Skin epidermis (tissue), 12 donors: ENCODE measurements around the gene BRICD5.

Source experiments
- H3K27ac ChIP-seq, 21 experiments: fragments of 200-600 bp; sonication (generic) in 11 of 21; one replicate each; pipeline ENCODE4 v1.5.0; 2020; ENCODE audit warnings: mild to moderate bottlenecking in 3 of 21, inconsistent platforms in 2 of 21, moderate library complexity in 2 of 21
- H3K4me3 ChIP-seq, 7 experiments: fragments of 200-600 bp; sonication (generic) in 2 of 7; one replicate each; pipeline ENCODE4 v1.5.0; 2020; ENCODE audit warnings: inconsistent platforms in 2 of 7, mild to moderate bottlenecking in 2 of 7, moderate library complexity in 1 of 7

Gene BRICD5

DNA sequence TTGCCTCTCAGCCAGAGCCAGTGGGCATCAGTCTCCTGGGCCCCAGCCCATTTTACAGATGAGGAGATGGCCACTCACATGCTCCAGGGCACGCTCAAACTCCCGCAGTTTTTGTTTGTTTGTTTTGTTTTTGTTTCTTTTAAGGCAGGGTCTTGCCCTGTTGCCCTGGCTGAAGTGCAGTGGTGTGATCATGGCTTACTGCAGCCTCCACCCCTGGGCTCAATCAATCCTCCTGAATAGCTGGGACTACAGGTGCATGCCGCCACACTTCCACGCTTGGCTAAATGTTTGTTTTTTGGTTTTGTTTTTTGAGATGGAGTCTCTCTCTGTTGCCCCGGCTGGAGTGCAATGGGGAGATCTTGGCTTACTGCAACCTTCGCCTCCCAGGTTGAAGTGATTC is 16.3 kb upstream of the BRICD5 start:
- H3K4me3 ChIP-seq, result no peak overlapping the region
- H3K27ac ChIP-seq, result peak overlapping the region in 1 of 21 experiments; percentile 41

DNA sequence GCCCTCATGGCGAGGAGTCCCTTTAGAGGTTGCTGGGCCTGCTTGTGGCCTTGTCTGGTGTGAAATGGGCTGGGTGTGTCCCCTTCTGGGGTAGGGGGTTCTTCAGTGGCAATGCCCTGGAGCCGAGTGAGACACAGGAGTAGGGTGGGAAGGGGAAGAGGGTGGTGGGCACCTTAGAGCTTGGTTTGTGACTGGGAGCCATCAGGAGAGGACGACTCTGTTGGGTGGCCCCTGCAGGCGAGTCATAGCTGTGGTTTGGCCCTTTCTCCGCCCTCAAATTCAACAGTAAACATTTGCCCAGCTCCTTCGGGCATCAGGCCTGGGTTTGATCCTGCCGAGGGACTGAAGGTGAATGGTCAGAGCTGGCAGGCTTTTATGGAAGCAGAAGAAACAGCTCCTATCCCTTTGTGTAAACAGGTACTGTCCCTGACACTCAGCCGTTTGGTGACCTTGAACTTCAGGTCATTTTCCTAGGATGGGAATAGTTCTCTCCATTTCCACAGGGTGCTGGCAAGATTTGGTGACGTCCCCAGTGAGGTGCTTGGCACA is 15.7 kb upstream of the BRICD5 start:
- Histone ChIP-seq H3K27ac (peak overlapping the region in 1 of 21 experiments; percentile 10), H3K4me3 (no peak overlapping the region)

DNA sequence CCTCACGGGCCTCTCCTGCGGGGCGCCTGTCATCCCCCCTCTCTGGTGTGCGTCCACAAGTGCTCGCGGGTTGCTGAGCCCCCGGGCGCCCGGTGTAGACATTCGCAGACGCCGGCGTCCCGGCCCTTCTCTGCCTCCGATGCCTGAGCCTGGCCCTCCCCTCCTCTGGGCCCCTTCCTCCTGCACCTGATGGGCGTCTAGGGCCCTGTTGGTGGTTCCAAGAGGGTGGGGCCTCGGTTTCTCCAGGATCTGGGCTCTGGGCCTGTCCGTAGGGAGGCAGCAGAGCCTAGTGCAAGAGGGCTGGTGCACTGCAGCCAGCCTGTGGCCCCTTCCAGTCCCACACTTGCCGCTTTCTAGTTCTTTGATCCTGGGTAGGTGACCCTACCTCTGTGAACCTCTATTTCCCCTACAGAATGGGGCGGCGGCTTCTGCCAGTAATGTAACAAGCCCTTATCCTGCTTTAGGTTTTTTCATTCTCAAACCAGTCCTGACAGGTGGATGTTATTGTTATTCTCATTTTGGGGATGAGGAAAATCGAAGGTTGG is 13.4 kb upstream of the BRICD5 start:
- Histone ChIP-seq H3K4me3 (peak overlapping the region; percentile 84 to 100 (median 98)), H3K27ac (peak overlapping the region; percentile 71 to 96 (median 89))

DNA sequence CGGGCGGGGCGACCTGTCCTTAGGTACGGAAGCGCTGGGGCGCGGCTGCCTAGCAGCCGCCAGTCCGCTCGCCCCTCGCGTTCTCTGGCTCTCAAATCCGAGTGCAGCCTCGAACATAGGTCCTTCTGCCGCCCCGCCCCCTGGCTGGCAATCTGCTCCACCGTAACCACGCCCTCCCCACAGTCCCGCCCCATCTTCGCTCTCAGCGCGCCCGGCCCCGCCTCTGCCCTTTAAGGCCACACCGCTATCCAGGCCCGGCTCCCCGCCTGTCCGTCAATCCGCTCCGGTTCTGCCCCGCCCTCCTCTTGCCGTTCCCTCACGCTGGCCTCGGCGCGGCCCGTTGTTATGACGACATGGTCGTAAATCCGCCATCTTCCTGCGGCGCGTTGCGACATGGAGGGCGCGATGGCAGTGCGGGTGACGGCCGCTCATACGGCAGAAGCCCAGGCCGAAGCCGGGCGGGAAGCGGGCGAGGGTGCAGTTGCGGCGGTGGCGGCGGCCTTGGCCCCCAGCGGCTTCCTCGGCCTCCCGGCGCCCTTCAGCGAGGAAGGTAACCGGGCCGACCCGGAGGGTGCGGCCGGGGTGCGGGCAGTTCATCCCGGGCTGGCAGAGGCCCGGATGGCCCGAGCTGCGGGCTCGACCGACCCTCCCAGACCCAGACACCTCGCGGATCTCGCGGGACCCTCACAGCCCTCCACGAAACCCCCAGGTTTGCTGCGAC is 12.7 kb upstream of the BRICD5 start, which contains the start of gene E4F1:
E4F1 (plus strand) TSS at position 371 of the 721 bp plus-strand sequence; CDS start at position 394, 23 bp downstream.
- Histone ChIP-seq H3K4me3 (peak within 1 kb of the TSS; percentile 84 to 100 (median 98)), H3K27ac (peak within 1 kb of the TSS; percentile 71 to 96 (median 89))

DNA sequence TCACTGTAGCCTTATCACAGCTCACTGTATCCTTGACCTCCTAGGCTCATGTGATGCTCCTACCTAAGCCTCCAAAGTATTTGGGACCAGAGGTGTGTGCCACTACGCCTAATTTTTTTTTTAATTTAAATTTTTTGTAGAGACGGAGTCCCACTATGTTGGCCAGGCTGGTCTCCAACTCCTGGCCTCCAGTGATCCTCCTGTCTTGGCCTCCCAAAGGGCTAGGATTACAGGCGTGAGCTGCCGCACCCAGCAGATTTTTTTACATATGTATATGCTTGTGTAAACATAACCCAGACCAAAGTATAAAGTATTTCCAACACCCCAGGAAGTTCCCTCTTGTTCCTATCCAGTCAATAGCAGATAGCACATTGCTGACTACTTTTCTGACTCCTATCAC is 5.7 kb upstream of the BRICD5 start:
- Histone ChIP-seq H3K27ac (no peak overlapping the region), H3K4me3 (no peak overlapping the region)

DNA sequence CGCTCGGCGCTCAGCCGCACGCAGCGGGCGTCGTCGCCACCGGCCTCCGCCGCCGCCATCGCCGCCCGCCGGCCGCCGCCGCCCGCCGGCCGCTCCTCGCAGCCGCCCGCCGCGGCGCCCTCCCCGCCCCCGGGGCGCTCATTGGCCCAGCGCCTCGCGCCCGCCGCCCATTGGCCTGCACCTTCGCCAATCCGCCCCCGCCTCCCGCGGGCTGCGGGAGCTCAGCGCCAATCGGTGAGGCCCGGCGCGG is 4.0 kb upstream of the BRICD5 start, which contains the start of gene PGP:
PGP (minus strand) TSS at position 122 of the 250 bp plus-strand sequence; CDS start at position 59, 63 bp downstream.
- peak within 1 kb of the TSS; percentile 58 to 85 (median 78) for H3K4me3 ChIP-seq

DNA sequence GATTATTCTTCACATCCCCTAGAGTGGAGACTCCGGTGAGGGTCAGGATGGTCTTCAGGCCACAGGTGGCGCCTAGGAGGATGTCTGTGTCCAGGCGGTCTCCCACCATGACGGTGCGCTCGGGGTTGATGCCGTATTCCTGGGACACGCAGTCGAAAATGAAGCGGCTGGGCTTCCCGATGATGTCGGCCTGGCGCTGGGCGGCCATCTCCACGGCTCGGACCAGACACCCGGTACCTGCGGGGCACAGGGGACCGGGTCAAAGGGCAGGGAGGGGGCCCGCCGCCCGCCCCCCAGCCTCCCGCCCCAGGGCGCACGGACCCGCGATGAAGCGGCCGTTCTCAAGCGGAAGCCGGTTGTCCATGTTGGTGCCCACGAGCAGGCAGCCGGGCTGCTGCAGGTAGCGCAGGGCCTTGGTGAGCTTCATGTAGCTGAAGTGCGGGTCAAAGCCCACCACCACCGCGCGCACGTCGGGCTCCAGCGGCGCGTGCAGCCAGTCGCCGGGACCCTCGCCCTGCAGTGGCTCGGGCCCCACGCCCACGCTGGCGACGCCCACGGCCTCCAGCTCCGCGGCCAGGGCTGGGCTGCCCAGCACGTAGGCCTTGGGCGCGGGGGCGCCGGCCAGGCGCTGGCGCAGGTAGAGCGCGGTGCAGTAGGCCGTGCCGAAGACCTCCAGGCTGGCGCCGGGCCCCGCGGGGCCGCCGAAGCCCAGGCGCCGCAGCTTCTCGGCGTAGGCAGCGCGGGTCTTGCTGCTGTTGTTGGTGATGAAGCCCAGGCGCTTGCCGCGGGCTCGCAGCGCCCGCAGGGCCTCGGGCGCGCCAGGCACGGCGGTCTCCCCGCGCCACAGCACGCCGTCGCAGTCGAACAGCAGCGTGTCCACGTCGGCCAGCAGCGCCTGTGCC is 3.4 kb upstream of the BRICD5 start:
- peak overlapping the region; percentile 6 to 84 (median 75) for H3K27ac ChIP-seq
- H3K4me3 ChIP-seq, result peak overlapping the region; percentile 58 to 85 (median 77)

More for the DNA sequence above, 4.0 kb upstream of the BRICD5 start, which contains the start of gene PGP:
- peak within 1 kb of the TSS; percentile 48 to 92 (median 84) for H3K27ac ChIP-seq

DNA sequence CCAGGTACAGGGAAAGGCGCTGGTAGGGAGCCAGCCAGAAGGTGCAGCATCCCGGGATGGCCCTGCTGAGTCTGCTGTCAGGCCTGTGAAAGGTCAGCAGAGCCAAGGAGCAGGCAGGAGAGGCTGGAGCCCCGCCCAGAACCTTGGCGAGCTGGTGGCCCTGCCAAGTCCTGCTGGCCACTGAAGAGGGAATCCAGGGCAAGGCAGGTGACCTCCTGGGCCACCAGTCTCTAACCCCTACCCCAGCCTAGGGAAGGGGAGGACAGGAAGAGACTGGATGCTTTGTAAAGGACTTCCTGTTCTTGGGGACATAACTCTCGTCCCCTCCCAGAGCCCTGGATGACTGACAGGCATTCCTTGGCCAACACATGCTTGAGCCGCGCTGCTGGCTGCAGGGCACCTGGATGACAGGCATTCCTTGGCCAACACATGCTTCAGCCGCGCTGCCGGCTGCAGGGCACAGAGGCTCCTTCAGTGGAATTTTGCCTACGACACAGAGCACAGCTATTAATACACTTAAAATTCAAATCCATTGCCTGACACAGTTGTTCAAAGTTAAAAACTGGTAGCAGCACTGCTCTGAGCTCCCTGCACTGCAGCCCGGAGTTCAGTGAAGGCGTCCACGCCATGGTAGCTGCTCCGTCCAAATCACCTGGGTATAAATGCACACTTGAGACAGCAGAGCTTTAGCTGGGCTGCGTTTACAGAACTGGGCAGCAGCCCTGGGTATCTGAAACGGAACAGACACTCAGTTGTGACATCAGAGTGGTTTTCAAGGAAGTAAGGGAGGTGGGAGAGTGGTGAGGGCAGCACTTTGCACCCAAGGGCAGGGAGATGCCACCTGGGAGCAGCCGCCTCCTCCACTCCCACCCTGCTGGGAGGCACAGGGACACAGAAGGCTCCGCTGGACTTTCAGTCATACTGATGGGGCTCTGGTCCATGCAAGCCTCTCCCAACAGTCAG is 2.0 kb upstream of the BRICD5 start:
- H3K27ac ChIP-seq, result peak overlapping the region in 5 of 21 experiments; percentile 5 to 83 (median 26)
- H3K4me3 ChIP-seq, result peak overlapping the region in 4 of 7 experiments; percentile 58 to 85 (median 73)

DNA sequence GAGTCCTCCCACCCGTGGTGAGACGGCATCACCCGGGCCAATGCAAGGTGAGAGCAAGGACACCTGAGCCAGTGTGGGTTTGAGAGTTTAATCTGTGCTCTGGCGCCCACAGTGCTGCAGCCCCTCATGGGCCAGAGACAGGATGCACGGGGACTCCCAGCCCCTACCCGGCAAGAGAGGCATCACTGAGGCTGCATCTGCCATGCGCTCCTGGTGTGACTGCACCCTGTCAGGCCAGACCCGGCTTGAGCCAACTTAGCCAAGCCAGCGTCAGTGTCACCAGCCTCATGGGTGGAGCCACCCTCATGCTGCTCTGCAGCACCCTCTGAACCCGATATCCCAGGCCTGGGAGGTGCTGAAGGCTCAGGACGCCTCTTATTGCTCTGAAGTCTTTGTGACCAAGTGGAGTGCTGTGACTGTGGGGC is 1.3 kb upstream of the BRICD5 start:
- H3K27ac ChIP-seq, result peak overlapping the region in 1 of 21 experiments; percentile 5
- H3K4me3 ChIP-seq, result no peak overlapping the region

DNA sequence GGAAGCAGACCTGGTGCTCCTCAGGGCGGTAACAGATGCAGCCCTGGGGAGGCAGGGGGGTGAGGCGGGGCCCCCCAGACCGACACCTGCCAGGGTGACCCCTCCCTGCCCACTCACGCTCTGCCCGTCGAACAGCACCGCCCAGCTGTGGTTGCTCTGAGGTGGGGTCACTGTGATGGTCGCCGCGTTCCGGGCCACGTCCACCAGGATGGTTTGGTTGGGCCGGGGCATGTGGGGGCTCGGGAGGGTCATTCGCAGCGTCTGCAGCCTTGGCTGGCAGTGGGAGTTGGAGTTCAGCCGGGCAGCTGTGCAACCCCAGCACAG is 692 bp downstream of the BRICD5 start:
- no peak overlapping the region for H3K27ac ChIP-seq

DNA sequence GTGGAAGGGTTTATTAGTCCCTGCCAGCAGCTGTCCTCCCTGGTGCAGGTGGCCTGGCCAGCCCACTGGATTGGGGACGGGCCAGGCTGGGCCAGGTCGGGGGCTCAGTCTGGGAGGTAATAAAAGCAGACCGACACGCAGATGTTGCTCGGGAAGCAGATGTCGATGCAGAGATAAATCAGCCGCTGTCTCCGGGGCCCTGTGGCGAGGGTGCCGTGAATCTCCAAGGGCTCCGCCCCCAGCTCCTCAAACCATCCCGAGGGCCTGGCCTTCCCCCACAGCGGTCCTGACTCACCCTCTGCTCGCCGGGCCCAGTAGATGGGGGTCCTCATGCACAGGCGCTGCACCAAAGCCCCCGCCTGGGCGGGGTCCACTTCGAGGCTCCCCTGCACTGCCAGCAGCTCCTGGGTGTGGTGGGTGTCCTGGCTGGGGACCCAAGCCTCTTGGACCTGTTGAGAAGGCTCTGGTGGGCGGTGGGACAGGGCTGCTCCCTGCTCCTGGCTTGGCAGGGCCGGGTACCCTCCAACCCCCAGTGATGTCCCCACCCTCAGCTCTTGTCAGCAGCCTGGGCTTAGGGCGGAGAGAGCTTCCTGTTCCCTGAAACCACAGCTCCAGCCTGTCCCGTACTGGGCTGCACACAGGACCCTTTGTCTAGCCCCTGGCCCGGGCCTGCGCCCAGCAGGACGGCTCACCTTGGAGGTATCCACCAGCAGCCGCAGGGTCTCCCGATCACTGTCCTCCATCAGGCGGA is 1.2 kb downstream of the BRICD5 start:
- no peak overlapping the region for H3K4me3 ChIP-seq
- no peak overlapping the region for H3K27ac ChIP-seq

More for the DNA sequence above, 692 bp downstream of the BRICD5 start:
- no peak overlapping the region for H3K4me3 ChIP-seq

DNA sequence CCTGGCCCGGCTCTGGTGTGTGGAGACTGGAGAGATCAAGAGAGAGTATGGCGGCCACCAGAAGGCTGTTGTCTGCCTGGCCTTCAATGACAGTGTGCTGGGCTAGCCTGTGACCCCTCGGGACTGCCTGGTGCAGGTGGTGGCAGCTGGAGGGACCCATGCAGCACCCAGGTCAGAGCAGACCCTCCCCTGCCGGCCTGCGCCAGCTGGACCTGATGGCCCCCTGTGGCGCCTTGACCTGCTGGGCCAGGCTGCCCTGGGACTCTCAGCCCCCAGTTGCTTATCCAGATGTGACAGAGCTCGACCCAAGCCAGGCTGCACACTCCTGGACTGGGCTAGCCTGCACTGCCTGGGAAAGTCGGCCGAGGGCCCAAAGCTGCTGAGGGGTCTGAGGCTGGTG is 1.9 kb downstream of the BRICD5 start:
- no peak overlapping the region for H3K4me3 ChIP-seq
- H3K27ac ChIP-seq, result no peak overlapping the region

DNA sequence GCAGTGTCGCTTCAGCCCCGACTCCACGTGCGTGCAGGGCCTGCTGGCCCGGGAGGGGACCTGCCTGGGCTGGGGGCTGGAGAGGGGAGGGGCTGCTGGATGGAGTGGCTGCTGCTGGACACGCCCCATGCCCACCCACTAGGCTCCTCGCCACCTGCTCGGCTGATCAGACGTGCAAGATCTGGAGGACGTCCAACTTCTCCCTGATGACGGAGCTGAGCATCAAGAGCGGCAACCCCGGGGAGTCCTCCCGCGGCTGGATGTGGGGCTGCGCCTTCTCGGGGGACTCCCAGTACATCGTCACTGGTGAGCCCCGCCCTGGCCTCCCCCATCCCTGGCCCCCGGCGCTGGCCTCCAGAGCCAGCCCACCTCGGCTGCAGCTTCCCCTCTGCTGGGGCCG is 2.4 kb downstream of the BRICD5 start:
- no peak overlapping the region for H3K27ac ChIP-seq
- H3K4me3 ChIP-seq, result no peak overlapping the region

DNA sequence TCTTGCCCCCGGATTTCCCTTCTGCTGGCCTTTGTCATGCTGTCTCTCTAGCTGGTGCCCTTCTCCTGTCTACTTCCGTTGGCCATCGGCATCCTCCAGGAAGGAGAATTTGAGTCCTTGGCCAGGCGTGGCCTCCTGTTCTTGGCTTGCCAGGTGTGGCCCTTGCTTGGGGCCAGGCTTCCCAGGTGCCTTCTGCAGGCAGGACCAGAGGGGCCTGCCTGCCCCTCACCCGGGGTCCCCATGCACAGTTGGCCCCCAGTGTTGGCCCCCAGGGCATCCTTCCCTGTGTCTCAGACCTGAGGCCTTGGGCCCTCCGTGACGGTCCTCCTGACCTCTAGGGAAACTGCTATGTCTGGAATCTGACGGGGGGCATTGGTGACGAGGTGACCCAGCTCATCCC is 2.8 kb downstream of the BRICD5 start:
- no peak overlapping the region for H3K27ac ChIP-seq
- H3K4me3 ChIP-seq, result no peak overlapping the region

DNA sequence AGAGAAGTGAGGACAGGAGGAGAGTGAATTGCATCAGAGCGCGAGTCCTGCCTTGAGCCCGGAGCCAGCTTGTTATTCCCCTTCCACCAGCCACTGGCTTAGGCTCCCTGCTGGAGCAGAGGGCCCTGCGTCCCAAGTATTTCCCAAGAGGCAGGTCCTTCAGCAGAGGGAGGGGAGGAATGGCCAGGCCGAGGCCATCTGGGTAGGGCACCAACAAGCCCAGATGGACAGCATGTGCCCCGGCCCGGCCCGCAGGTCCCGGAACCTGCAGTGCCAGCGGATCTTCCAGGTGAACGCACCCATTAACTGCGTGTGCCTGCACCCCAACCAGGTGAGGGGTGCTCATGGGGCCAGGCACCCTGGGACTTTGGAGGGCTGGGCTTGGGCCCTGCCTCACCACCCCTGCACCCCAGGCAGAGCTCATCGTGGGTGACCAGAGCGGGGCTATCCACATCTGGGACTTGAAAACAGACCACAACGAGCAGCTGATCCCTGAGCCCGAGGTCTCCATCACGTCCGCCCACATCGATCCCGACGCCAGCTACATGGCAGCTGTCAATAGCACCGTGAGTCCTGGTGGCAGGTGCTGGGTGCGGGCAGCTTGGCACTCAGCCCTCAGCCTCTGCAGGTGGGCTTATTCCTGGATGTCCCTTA is 3.8 kb downstream of the BRICD5 start:
- H3K4me3 ChIP-seq, result no peak overlapping the region
- peak overlapping the region in 3 of 21 experiments; percentile 96 to 99 (median 98) for H3K27ac ChIP-seq

DNA sequence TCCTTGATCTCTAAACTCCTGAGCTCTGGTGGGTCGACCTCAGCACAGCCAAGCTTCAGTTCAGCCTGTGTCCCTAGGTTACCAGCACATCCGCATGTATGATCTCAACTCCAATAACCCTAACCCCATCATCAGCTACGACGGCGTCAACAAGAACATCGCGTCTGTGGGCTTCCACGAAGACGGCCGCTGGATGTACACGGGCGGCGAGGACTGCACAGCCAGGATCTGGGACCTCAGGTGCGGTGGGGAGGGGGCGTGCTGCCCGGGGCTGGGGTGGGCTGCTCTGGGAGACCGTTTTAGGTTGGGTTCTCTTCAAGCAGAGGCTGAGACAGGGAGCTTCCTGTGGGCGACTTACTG is 4.3 kb downstream of the BRICD5 start:
- Histone ChIP-seq H3K4me3 (peak overlapping the region; percentile 56 to 82 (median 73)), H3K27ac (peak overlapping the region in 15 of 21 experiments; percentile 91 to 100 (median 98))

DNA sequence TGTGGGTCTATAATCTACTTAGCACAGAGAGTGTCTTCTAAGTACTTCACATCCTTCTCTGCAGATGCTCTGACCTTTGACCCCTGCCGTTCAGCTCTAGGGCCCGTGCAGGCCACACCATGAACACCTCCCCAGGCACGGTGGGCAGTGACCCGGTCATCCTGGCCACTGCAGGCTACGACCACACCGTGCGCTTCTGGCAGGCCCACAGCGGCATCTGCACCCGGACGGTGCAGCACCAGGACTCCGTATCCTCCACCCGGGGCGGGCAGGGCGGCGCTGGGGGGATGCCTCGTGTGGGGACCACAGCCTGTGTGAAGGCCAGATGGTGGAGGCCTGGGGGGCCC is 4.7 kb downstream of the BRICD5 start:
- H3K27ac ChIP-seq, result peak overlapping the region; percentile 27 to 100 (median 99)
- peak overlapping the region; percentile 56 to 82 (median 73) for H3K4me3 ChIP-seq
